A673 (cell line): ENCODE data around the gene IL15RA. TPM values are rescaled to one million over a fixed set of nuclear protein-coding genes. Genes with fewer than 3 reads are reported as not detected.

Source experiments
- BruUV-seq: library from RNA; stranded (reverse); fragments of 400-500 nt; replicated peaks from 2 replicates; lab custom pipeline; 2021; lab: Mats Ljungman, UMichigan
- CTCF ChIA-PET: fragments of 300-600 bp; sonication (Branson Sonifier 250); formaldehyde crosslinking; loops from one replicate; lab custom pipeline; 2022; ENCODE audit warnings: antibody characterized with exemption; lab: Charles Lee
- POLR2A ChIA-PET: fragments of 300-600 bp; sonication (Branson Sonifier 250); formaldehyde crosslinking; loops from one replicate; lab custom pipeline; 2022; ENCODE audit warnings: antibody characterized with exemption; ENCODE audit not compliant: low non-redundant PET; lab: Charles Lee
- DNase-seq: peaks from one replicate; pipeline ENCODE4 v3.0.0-alpha.2; 2015; ENCODE audit warnings: low spot score
- H3K27ac ChIP-seq: fragments of 200-600 bp; sonication (generic); 2 replicates; pipeline ENCODE4 v1.5.1; 2016; ENCODE audit warnings: mixed run types, low read depth, mild to moderate bottlenecking, mixed read lengths, antibody characterized with exemption, low read length; ENCODE audit not compliant: poor library complexity, severe bottlenecking
- H3K27me3 ChIP-seq: fragments of 200-600 bp; sonication (generic); replicated peaks from 2 replicates; pipeline ENCODE4 v1.6.1; 2017; ENCODE audit warnings: mixed run types, low read depth, mild to moderate bottlenecking, mixed read lengths, antibody characterized with exemption, low read length; ENCODE audit not compliant: insufficient read depth, poor library complexity
- H3K36me3 ChIP-seq: fragments of 200-600 bp; sonication (generic); 2 replicates; pipeline ENCODE4 v1.6.1; 2016; ENCODE audit warnings: mixed run types, mild to moderate bottlenecking, mixed read lengths, antibody characterized with exemption, low read length; ENCODE audit not compliant: insufficient read depth, poor library complexity, severe bottlenecking
- H3K4me1 ChIP-seq: fragments of 200-600 bp; sonication (generic); 2 replicates; pipeline ENCODE4 v1.6.1; 2017; ENCODE audit warnings: mixed run types, mild to moderate bottlenecking, mixed read lengths, antibody characterized with exemption, low read length; ENCODE audit not compliant: insufficient read depth, poor library complexity, severe bottlenecking
- H3K4me3 ChIP-seq: fragments of 200-600 bp; sonication (generic); 2 replicates; pipeline ENCODE4 v1.5.1; 2016; ENCODE audit warnings: low read depth, mixed run types, mild to moderate bottlenecking, mixed read lengths, low read length; ENCODE audit not compliant: poor library complexity, severe bottlenecking
- H3K9me3 ChIP-seq: fragments of 200-600 bp; sonication (generic); 2 replicates; pipeline ENCODE4 v1.6.1; 2016; ENCODE audit warnings: mixed run types, low read depth, mild to moderate bottlenecking, mixed read lengths, antibody characterized with exemption, low read length; ENCODE audit not compliant: poor library complexity, severe bottlenecking
- EZH2 ChIP-seq: fragments of 200-600 bp; sonication (generic); IDR thresholded peaks from 2 replicates; pipeline ENCODE4 v1.6.1; 2017; ENCODE audit warnings: borderline replicate concordance, low read depth, mild to moderate bottlenecking, mixed read lengths, antibody characterized with exemption, low read length; ENCODE audit not compliant: poor library complexity, severe bottlenecking
- intact Hi-C: fragments of 100-400 bp; cut with micrococcal nuclease; formaldehyde crosslinking; loops from one replicate; pipeline ENCODE4 v1.10.0; 2022; ENCODE audit not compliant: unreplicated experiment
- total RNA-seq: library from RNA; stranded (reverse); gene quantifications from 2 replicates; pipeline ENCODE4 v1.2.3, GENCODE V29; 2021
- TF ChIP-seq, protein P1 (sequence below): fragments of 300-800, 200-600 bp; sonication (generic); conservative IDR thresholded peaks from 2 replicates; pipeline ENCODE4 v1.5.1; 2017; ENCODE audit warnings: low read depth, mild to moderate bottlenecking, antibody characterized with exemption, low read length, moderate library complexity, mixed read lengths

The IL15RA gene
- total RNA-seq, 1 experiment from 2014 or later = 1.1 TPM

DNA sequence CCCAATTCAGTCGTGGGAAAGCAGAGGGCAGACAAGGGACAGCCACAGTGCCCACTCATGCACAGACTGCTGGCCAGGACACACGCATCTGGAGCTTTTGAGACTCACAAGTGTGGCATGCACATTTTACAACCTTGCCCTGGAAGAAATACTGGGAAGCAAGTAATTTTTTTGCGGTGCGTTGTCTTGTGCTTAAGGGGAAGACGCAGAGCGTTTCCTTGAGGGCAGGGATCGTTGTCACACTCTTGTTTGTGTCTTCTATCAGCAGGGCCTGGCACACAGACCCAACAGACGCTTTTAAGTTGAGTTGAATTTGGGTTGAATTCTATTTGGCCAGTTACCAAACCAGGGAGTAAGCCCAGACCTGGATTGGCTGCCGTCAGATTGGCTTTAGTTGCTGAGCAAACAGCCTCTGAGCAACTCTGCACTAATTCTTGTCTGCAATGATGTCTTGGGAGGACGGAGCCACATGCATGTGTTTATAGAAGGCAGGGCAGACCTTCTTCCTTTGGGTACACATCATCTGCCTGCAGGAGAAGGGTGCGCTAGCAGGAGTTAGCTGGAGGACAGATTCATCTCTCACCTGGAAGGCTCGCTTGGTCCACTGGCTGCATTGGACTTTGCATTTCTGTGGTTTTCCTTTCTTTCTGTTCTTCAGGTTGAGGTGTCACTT lies 46.5 kb upstream of the IL15RA start:
- intact Hi-C loops = no loop called here
- CTCF ChIA-PET = no interaction called here

DNA sequence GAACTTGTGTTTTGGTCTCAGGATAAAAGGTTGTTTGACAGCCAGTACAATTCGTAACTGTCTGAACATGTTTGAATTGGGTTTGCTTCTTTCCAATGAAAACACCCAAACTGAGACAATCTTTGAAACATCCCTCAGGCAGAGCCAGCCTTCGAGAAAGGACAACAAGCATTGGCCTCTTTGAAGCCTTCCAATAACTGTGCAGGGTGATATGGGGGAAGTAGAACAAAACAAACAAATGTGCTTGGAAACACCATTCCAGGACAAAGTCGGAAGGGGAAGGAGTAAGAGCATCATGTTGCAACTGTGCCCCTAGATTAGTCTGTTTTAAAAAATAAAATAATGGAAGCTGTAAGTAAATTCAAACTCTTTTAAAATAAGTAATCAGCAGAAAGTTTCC lies 45.3 kb upstream of the IL15RA start:
- no peaks in the 10 kb centered on the region for H3K9me3 ChIP-seq
- ChIA-PET CTCF (no interaction called here), POLR2A (interaction anchor here (0.7 kb wide), 1 partner anchor 127 kb away, joined by 3 read pairs; no protein-coding TSS in a partner anchor)
- BruUV-seq = no TSS peak
- H3K27ac ChIP-seq = no peak overlapping the region
- DNase-seq = no peak
- no peak overlapping the region for H3K4me3 ChIP-seq
- H3K36me3 ChIP-seq = no peaks in the 10 kb centered on the region
- intact Hi-C loops = no loop called here
- no peak for TF ChIP-seq EZH2
- TF ChIP-seq, protein P1, sequence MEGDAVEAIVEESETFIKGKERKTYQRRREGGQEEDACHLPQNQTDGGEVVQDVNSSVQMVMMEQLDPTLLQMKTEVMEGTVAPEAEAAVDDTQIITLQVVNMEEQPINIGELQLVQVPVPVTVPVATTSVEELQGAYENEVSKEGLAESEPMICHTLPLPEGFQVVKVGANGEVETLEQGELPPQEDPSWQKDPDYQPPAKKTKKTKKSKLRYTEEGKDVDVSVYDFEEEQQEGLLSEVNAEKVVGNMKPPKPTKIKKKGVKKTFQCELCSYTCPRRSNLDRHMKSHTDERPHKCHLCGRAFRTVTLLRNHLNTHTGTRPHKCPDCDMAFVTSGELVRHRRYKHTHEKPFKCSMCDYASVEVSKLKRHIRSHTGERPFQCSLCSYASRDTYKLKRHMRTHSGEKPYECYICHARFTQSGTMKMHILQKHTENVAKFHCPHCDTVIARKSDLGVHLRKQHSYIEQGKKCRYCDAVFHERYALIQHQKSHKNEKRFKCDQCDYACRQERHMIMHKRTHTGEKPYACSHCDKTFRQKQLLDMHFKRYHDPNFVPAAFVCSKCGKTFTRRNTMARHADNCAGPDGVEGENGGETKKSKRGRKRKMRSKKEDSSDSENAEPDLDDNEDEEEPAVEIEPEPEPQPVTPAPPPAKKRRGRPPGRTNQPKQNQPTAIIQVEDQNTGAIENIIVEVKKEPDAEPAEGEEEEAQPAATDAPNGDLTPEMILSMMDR = no peak
- no peaks in the 10 kb centered on the region for H3K4me1 ChIP-seq
- H3K27me3 ChIP-seq = peaks cover 10% of the 10 kb centered on the region

More for the DNA sequence above, 46.5 kb upstream of the IL15RA start:
- Histone ChIP-seq H3K27ac (no peak overlapping the region), H3K4me3 (no peak overlapping the region), H3K36me3 (no peaks in the 10 kb centered on the region), H3K27me3 (peaks cover 10% of the 10 kb centered on the region), H3K4me1 (no peaks in the 10 kb centered on the region), H3K9me3 (no peaks in the 10 kb centered on the region)
- DNase-seq = no peak
- no TSS peak for BruUV-seq
- TF ChIP-seq, protein P1 = no peak
- no peak for TF ChIP-seq EZH2
- POLR2A ChIA-PET = no interaction called here

DNA sequence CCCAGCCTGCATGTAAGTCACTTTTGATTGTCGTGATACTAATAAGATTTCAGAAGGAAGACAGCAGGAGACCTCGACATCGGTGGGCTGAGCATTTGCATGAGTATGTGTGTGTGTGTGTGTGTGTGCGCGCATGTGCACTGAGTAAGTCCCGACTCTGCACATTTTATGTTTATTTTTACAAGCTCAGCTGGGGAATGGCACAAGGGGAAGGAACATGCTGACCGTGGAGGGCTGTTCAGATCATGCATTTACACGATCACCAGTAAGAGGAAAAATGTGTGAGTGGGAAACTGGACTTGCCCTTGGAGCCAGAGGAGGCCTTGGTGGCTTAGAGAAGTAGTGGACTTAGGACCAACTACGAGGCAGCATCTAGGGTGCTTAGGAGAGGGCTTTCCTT lies 43.5 kb upstream of the IL15RA start:
- Histone ChIP-seq H3K9me3 (no peaks in the 10 kb centered on the region), H3K27ac (no peak overlapping the region), H3K36me3 (no peaks in the 10 kb centered on the region), H3K4me3 (no peak overlapping the region), H3K4me1 (no peaks in the 10 kb centered on the region), H3K27me3 (peaks cover 10% of the 10 kb centered on the region)
- ChIA-PET POLR2A (no interaction called here), CTCF (no interaction called here)
- intact Hi-C loops = no loop called here
- no TSS peak for BruUV-seq
- no peak for DNase-seq
- TF ChIP-seq, protein P1 = no peak
- TF ChIP-seq EZH2 = no peak
